ENCODE data around the gene ZNF431. TPM values are rescaled to one million over a fixed set of nuclear protein-coding genes. Genes with fewer than 3 reads are reported as not detected.

The ZNF431 gene
- total and polyA plus RNA-seq, 2 of the 4 experiments (the other 2 are of a cell fraction), result 4.3 to 4.5 TPM

- H3K23ac ChIP-seq (ENCODE audit: low read depth, low read length), result no peak overlapping the region
- no peak overlapping the region for H4K5ac ChIP-seq (ENCODE audit: low read depth, low read length)
- no peaks in the 10 kb centered on the region for H3K27me3 ChIP-seq (ENCODE audit: control insufficient read depth, insufficient read depth, low read length)
- intact Hi-C loops (cut with micrococcal nuclease), result no loop called here
- H2BK15ac ChIP-seq (ENCODE audit: low read depth, low read length), result no peak overlapping the region
- H3K79me1 ChIP-seq (ENCODE audit: low read depth in 1 of 2, low read length in 2 of 2), result no peaks in the 10 kb centered on the region
- no TSS peak for BruUV-seq (replicated peaks)
- H4K20me1 ChIP-seq (ENCODE audit: insufficient read depth, low read length), result no peaks in the 10 kb centered on the region
- no peak overlapping the region for H3K4me2 ChIP-seq (ENCODE audit: low read depth, low read length)
- H3K9me3 ChIP-seq (ENCODE audit: control insufficient read depth, insufficient read depth, low read length), result no peaks in the 10 kb centered on the region
- WGBS, 2 experiments (ENCODE audit: extremely low coverage in 2 of 2, insufficient read length in 1 of 2), result 76% methylated on average over 4 of the region's 6 CpGs; no CpG with 5 or more reads in 1 of the 2 experiments
- H2AK5ac ChIP-seq (ENCODE audit: low read depth, low read length), result no peak overlapping the region
- H3K18ac ChIP-seq (ENCODE audit: low read depth, low read length), result no peak overlapping the region
- no peaks in the 10 kb centered on the region for H3K4me1 ChIP-seq (ENCODE audit: control insufficient read depth, insufficient read depth, low read length)
- H3K56ac ChIP-seq (ENCODE audit: extremely low read depth, insufficient read depth, low read length), result no peak overlapping the region
- no peak overlapping the region for H3K4me3 ChIP-seq (ENCODE audit: insufficient read depth, low read depth, low read length)
- dilution Hi-C loops (cut with HindIII; ENCODE audit: low sequenced_read_pairs, unreplicated experiment), result no loop called here
- H3K4ac ChIP-seq (ENCODE audit: low read depth, low read length), result no peak overlapping the region
- H3K36me3 ChIP-seq (ENCODE audit: control insufficient read depth, insufficient read depth, low read length), result no peaks in the 10 kb centered on the region
- DNase-seq, result no peak
- no peaks in the 10 kb centered on the region for H3K9me1 ChIP-seq (ENCODE audit: insufficient read depth, low read length)
- TF ChIP-seq USF2 (IDR thresholded peaks at IDR 0.05; ENCODE audit: low read depth, low read length) (no peak), MAZ (IDR thresholded peaks at IDR 0.05; ENCODE audit: borderline replicate concordance, low read depth, low read length) (no peak), RAD21 (IDR thresholded peaks at IDR 0.05; ENCODE audit: low read length) (no peak), MXI1 (IDR thresholded peaks at IDR 0.05; ENCODE audit: borderline replicate concordance, low read depth, low read length) (no peak), BHLHE40 (IDR thresholded peaks at IDR 0.05; ENCODE audit: low read depth, low read length) (no peak), CHD1 (IDR thresholded peaks at IDR 0.05; ENCODE audit: low read depth, low read length) (no peak), CEBPB (IDR thresholded peaks at IDR 0.05; ENCODE audit: low read depth, low read length) (no peak), FOS (IDR thresholded peaks at IDR 0.05; ENCODE audit: low read depth, low read length) (no peak), RCOR1 (IDR thresholded peaks at IDR 0.05; ENCODE audit: insufficient replicate concordance, low read length) (no peak)
- H2BK120ac ChIP-seq (ENCODE audit: low read depth, low read length), result no peak overlapping the region
- H3K27ac ChIP-seq (ENCODE audit: insufficient read depth, low read length), result no peak overlapping the region
- no peak overlapping the region for H2BK20ac ChIP-seq (ENCODE audit: low read depth, low read length)
- H2AFZ ChIP-seq (replicated peaks; ENCODE audit: low read length, poor library complexity), result no peak overlapping the region
- in situ Hi-C loops (cut with MboI; ENCODE audit: low sequenced_read_pairs), result no loop called here
- ChIA-PET POLR2A (ENCODE audit: unreplicated experiment) (no interaction called here), CTCF (no interaction called here)
- no peak overlapping the region for H4K8ac ChIP-seq (ENCODE audit: low read depth in 2 of 2, low read length in 2 of 2)
- no peak overlapping the region for H3K9ac ChIP-seq (ENCODE audit: low read depth, low read length)
- no peak overlapping the region for H2AK9ac ChIP-seq (replicated peaks; ENCODE audit: low read depth, low read length, poor library complexity)
- no peak overlapping the region for H2BK5ac ChIP-seq (ENCODE audit: low read depth, low read length, poor library complexity, severe bottlenecking)
- H3K14ac ChIP-seq (replicated peaks; ENCODE audit: low read depth, low read length), result no peak overlapping the region
- no peak for ATAC-seq (ENCODE audit: low read depth)
- no peak overlapping the region for H4K91ac ChIP-seq (ENCODE audit: insufficient read depth, low read depth, low read length)
Observed at GRCh38 chr19:21128901-21129698, 12.7 kb upstream of the ZNF431 start.

Measured in IMR-90 (cell line).